Measurements from ENCODE around the gene CYB5A. TPM values are rescaled to one million over a fixed set of nuclear protein-coding genes. Genes with fewer than 3 reads are reported as not detected.

Gene CYB5A
- total and polyA plus RNA-seq, 9 of the 15 experiments (the other 6 are each of a cell fraction or from before 2014, with no cell fraction given) = 11.9 to 22.6 (median 14.1) TPM

- Histone ChIP-seq H2AFZ (ENCODE audit: low read depth, low read length) (no peak overlapping the region), H3K9me1 (ENCODE audit: control insufficient read depth, insufficient read depth, low read length) (no peaks in the 10 kb centered on the region), H3K4me2 (ENCODE audit: insufficient read depth, low read length) (no peak overlapping the region; the same call in 1 of the 2 replicates), H3K27me3 (ENCODE audit: control insufficient read depth in 2 of 2, insufficient read depth in 2 of 2, low read length in 2 of 2) (peaks cover 0 to 7% of the 10 kb centered on the region in 2 experiments; a peak in 2 of 5 replicates), H4K20me1 (replicated peaks; ENCODE audit: control insufficient read depth, insufficient read depth, low read length) (no peaks in the 10 kb centered on the region), H3K27ac (ENCODE audit: extremely low read depth, low read depth, low read length) (no peak overlapping the region), H3K9me3 (replicated peaks; ENCODE audit: control insufficient read depth, insufficient read depth, low read depth, low read length) (no peaks in the 10 kb centered on the region), H3K36me3 (ENCODE audit: control insufficient read depth, insufficient read depth, low read length) (no peaks in the 10 kb centered on the region), H3K79me2 (ENCODE audit: control insufficient read depth, insufficient read depth, low read length) (no peaks in the 10 kb centered on the region), H3K4me1 (replicated peaks in 1 of 2; ENCODE audit: control insufficient read depth in 2 of 2, insufficient read depth in 2 of 2, low read length in 2 of 2) (peaks cover 0 to 8% of the 10 kb centered on the region in 2 experiments; a peak in 2 of 5 replicates), H3K4me3 (no peak overlapping the region), H3K9ac (ENCODE audit: insufficient read depth in 1 of 2, low read depth in 2 of 2, low read length in 2 of 2) (no peak overlapping the region)
- DNase-seq (ENCODE audit: extremely low read depth in 1 of 4, low spot score in 3 of 4) (peak; percentile 17 to 54 (median 31)), FAIRE-seq (peak; percentile 71), ATAC-seq (peak; percentile 77)
- CTCF ChIA-PET (ENCODE audit: low intra/inter-chr PET ratio) = no interaction called here
- POLR2A ChIA-PET = interaction anchor here (2.3 kb wide), 1 partner anchor 16 kb away, joined by 7 read pairs; no protein-coding TSS in a partner anchor
- intact Hi-C loops (cut with micrococcal nuclease) (no loop called here), in situ Hi-C loops (cut with MboI) (no loop called here)
- BruUV-seq (replicated peaks) = no TSS peak
- WGBS (ENCODE audit: insufficient coverage, low coverage, missing lambda C conversion rate) = 3% methylated on average over 5 of the region's 5 CpGs
- TF ChIP-seq NRF1 (conservative IDR thresholded peaks at IDR 0.05 in 1 of 2, IDR thresholded peaks at IDR 0.05 in 1 of 2) (no peak), MCM2 (IDR thresholded peaks at IDR 0.05; ENCODE audit: low read depth) (no peak), CBX3 (IDR thresholded peaks at IDR 0.05; ENCODE audit: borderline replicate concordance in 1 of 2, low read length in 2 of 2) (no peak), ZNF12 (CRISPR knock-in tag; IDR thresholded peaks at IDR 0.05) (no peak), FOXA3 (CRISPR knock-in tag; conservative IDR thresholded peaks at IDR 0.05 in 1 of 2, IDR thresholded peaks at IDR 0.05 in 1 of 2) (no peak), ZNF609 (CRISPR knock-in tag; IDR thresholded peaks at IDR 0.05; ENCODE audit: borderline replicate concordance) (no peak), COPS2 (conservative IDR thresholded peaks at IDR 0.05) (no peak), PHF21A (IDR thresholded peaks at IDR 0.05; ENCODE audit: borderline replicate concordance, low read depth) (no peak), RBM15 (IDR thresholded peaks at IDR 0.05; ENCODE audit: insufficient read depth, low read length) (no peak), TFAP4 (CRISPR knock-in tag; IDR thresholded peaks at IDR 0.05; ENCODE audit: borderline replicate concordance) (no peak), EP300 (IDR thresholded peaks at IDR 0.05; ENCODE audit: low read length) (peak; percentile 34; the same call in 1 of the 2 replicates), ATF3 (IDR thresholded peaks at IDR 0.05) (peak; percentile 22), ATF3 (CRISPR knock-in tag; conservative IDR thresholded peaks at IDR 0.05) (no peak), USF1 (CRISPR knock-in tag; IDR thresholded peaks at IDR 0.05) (no peak)
These were observed 66.4 kb downstream of the CYB5A start for GRCh38 chr18:74225193-74225840.
